ENCODE results near the gene SUN1.
A peak's percentile ranks its signal among the peaks of the same experiment; 100 is the strongest.
"Not testable (repeated sequence)": the region's sequence is repeated elsewhere in the genome, so short reads cannot be mapped to it uniquely, and the experiment has no call there.

SUN1 gene

GRCh38 chr7:832167-832967 lies at the start of gene SUN1:
TSS of gene SUN1 (plus strand) at chr7:832476. CDS start at chr7:832525, 49 bp downstream.
- DNase-seq = no peak

- no peak for DNase-seq
These were observed 49.4 kb upstream of the SUN1 start for GRCh38 chr7:782718-783449.

GRCh38 chr7:783556-784490 lies 48.5 kb upstream of the SUN1 start:
- no peak for DNase-seq

GRCh38 chr7:784971-785370 lies 47.3 kb upstream of the SUN1 start:
- no peak for DNase-seq

- DNase-seq = no peak
These were observed 46.9 kb upstream of the SUN1 start for GRCh38 chr7:785416-785815.

GRCh38 chr7:786472-787255 lies 45.6 kb upstream of the SUN1 start:
- peak; percentile 78 for DNase-seq

- no peak for DNase-seq
These were observed 44.7 kb upstream of the SUN1 start for GRCh38 chr7:787332-788240.

- DNase-seq = no peak
These were observed 40.8 kb upstream of the SUN1 start for GRCh38 chr7:791519-791918.

- no peak for DNase-seq
These were observed 38.1 kb upstream of the SUN1 start for GRCh38 chr7:794207-794606.

- no peak for DNase-seq
These were observed 37.5 kb upstream of the SUN1 start for GRCh38 chr7:794671-795329.

GRCh38 chr7:796434-797169 lies 35.7 kb upstream of the SUN1 start:
- DNase-seq = not testable (repeated sequence)

GRCh38 chr7:798921-799470 lies 33.3 kb upstream of the SUN1 start:
- no peak for DNase-seq

- no peak for DNase-seq
These were observed 31.6 kb upstream of the SUN1 start for GRCh38 chr7:800692-801091.

- DNase-seq = not testable (repeated sequence)
These were observed 30.9 kb upstream of the SUN1 start for GRCh38 chr7:801351-801750.

GRCh38 chr7:801940-802381 lies 30.3 kb upstream of the SUN1 start:
- DNase-seq = peak; percentile 91

GRCh38 chr7:802500-803242 lies 29.6 kb upstream of the SUN1 start:
- no peak for DNase-seq

- no peak for DNase-seq
These were observed 29.0 kb upstream of the SUN1 start for GRCh38 chr7:803243-803635.

- DNase-seq = not testable (repeated sequence)
These were observed 28.5 kb upstream of the SUN1 start for GRCh38 chr7:803796-804195.

- DNase-seq = no peak
These were observed 27.0 kb upstream of the SUN1 start for GRCh38 chr7:805261-805660.

All from NCI-H69 (cell line).